Fibroblast of lung (primary cell): Measurements from ENCODE around the gene HLA-DRB5.

Experiments used
- EZH2 ChIP-seq: IDR thresholded peaks from 2 replicates; pipeline ENCODE4 v1.5.1; 2012; ENCODE audit warnings: low read length, control low read depth, mild to moderate bottlenecking; ENCODE audit errors: missing control alignments
- TF ChIP-seq, protein P1 (sequence below), 2 donors: IDR thresholded peaks in 1 of 2; conservative IDR thresholded peaks in 1 of 2; 1 replicate in 1 of 2; 2 replicates in 1 of 2; pipeline ENCODE4 v1.5.1; 2011 to 2012; ENCODE audit warnings: low read length in 2 of 2, control low read depth in 1 of 2, inconsistent platforms in 1 of 2, low read depth in 1 of 2, mild to moderate bottlenecking in 1 of 2

DNA sequence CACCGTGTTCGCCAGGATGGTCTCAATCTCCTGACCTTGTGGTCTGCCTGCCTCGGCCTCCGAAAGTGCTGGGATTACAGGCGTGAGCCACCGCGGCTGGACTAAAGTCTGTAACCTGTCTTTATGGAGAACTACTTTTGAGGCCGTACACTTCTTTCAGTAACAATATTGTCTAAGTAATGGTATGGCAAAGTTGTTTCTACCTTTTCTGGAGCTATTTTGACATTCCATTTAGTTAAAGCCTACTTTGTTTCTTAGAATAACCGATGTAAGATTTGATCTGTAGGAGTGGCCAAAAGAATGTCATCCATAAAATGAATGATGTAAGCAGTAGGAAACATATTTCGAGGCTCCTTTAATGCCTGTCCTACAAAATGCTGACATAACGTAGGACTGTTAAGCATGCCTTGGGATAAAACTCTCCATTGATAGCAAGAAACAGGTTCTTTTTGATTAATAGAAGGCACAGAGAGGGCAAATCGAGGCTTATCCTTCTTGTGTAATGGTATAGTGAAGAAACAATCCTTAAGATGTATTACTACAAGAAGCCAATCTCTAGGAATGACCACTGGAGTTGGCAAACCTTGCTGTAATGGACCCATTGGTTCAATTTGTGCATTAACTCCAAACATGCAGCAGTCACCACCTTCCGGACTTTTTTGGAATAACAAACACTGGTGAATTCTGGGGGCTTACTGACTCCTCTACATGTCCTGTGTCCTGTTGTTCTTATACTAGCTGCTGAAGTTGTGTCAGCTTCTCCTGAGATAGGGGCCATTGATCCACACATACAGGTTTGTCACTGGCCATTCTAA, 54.5 kb downstream of the HLA-DRB5 start:
- TF ChIP-seq, protein P1, sequence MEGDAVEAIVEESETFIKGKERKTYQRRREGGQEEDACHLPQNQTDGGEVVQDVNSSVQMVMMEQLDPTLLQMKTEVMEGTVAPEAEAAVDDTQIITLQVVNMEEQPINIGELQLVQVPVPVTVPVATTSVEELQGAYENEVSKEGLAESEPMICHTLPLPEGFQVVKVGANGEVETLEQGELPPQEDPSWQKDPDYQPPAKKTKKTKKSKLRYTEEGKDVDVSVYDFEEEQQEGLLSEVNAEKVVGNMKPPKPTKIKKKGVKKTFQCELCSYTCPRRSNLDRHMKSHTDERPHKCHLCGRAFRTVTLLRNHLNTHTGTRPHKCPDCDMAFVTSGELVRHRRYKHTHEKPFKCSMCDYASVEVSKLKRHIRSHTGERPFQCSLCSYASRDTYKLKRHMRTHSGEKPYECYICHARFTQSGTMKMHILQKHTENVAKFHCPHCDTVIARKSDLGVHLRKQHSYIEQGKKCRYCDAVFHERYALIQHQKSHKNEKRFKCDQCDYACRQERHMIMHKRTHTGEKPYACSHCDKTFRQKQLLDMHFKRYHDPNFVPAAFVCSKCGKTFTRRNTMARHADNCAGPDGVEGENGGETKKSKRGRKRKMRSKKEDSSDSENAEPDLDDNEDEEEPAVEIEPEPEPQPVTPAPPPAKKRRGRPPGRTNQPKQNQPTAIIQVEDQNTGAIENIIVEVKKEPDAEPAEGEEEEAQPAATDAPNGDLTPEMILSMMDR (conservative IDR thresholded peaks at IDR 0.05 in 1 of 2, IDR thresholded peaks at IDR 0.05 in 1 of 2; ENCODE audit: low read depth in 1 of 2, low read length in 2 of 2) = no peak
- TF ChIP-seq EZH2 = no peak
